WTC11 (cell line): ENCODE measurements around the gene PDK4. TPM values are rescaled to one million over a fixed set of nuclear protein-coding genes. Genes with fewer than 3 reads are reported as not detected.

ENCODE experiments used
- ATAC-seq: fragments of 200-7000 bp; cut with Tn5 transposase; 2 replicates; pipeline ENCODE4 v1.10.0; 2021; ENCODE audit warnings: mild to moderate bottlenecking, moderate library complexity
- CTCF ChIA-PET: fragments of 300-600 bp; sonication (Branson Sonifier 250); formaldehyde crosslinking; loops from one replicate; lab custom pipeline; 2021; ENCODE audit warnings: antibody characterized with exemption; lab: Charles Lee
- POLR2A ChIA-PET: fragments of 350-600 bp; sonication (Branson Sonifier 250); formaldehyde crosslinking; loops from one replicate; lab custom pipeline; 2021; ENCODE audit warnings: antibody characterized with exemption; lab: Charles Lee
- DNase-seq: peaks from one replicate; pipeline ENCODE4 v3.0.0; 2021; ENCODE audit warnings: low spot score
- H3K27ac Mint-ChIP-seq: 2 replicates; pipeline ENCODE4 v1.8.0; 2021; ENCODE audit warnings: mixed read lengths
- H3K27me3 Mint-ChIP-seq: 2 replicates; pipeline ENCODE4 v1.8.0; 2021; ENCODE audit warnings: low read depth, mild to moderate bottlenecking, moderate library complexity, mixed read lengths
- H3K36me3 Mint-ChIP-seq: 2 replicates; pipeline ENCODE4 v1.8.0; 2021; ENCODE audit warnings: mixed read lengths
- H3K4me1 Mint-ChIP-seq: 2 replicates; pipeline ENCODE4 v1.8.0; 2022; ENCODE audit warnings: mixed read lengths
- H3K4me3 Mint-ChIP-seq: 2 replicates; pipeline ENCODE4 v1.8.0; 2021; ENCODE audit warnings: mild to moderate bottlenecking, moderate library complexity, mixed read lengths
- H3K9me3 Mint-ChIP-seq: 2 replicates; pipeline ENCODE4 v1.8.0; 2021; ENCODE audit warnings: mixed read lengths
- ATF1 ChIP-seq: sonication (generic); formaldehyde crosslinking; IDR thresholded peaks from 2 replicates; pipeline ENCODE4 v1.8.1; 2023; ENCODE audit warnings: mild to moderate bottlenecking, moderate library complexity, missing genetic modification reagents
- ETV6 ChIP-seq: sonication (generic); formaldehyde crosslinking; IDR thresholded peaks from 2 replicates; pipeline ENCODE4 v1.8.1; 2022; ENCODE audit warnings: mild to moderate bottlenecking, missing genetic modification reagents
- GABPB1 ChIP-seq: sonication (generic); formaldehyde crosslinking; IDR thresholded peaks from 2 replicates; pipeline ENCODE4 v1.8.1; 2023; ENCODE audit warnings: mild to moderate bottlenecking, missing genetic modification reagents
- IRF2 ChIP-seq: sonication (generic); formaldehyde crosslinking; IDR thresholded peaks from 2 replicates; pipeline ENCODE4 v1.8.0; 2022; ENCODE audit warnings: low read depth, missing genetic modification reagents, borderline replicate concordance
- JAZF1 ChIP-seq: fragments of 250-450 bp; sonication (Bioruptor Pico); IDR thresholded peaks from 2 replicates; pipeline ENCODE4 v1.9.0; 2021; ENCODE audit warnings: moderate library complexity, mild to moderate bottlenecking, inconsistent platforms
- MXD4 ChIP-seq: fragments of 250-450 bp; sonication (Bioruptor Pico); IDR thresholded peaks from 2 replicates; pipeline ENCODE4 v1.8.0; 2021; ENCODE audit warnings: mild to moderate bottlenecking, moderate library complexity, borderline replicate concordance
- MYBL2 ChIP-seq: sonication (generic); formaldehyde crosslinking; IDR thresholded peaks from 2 replicates; pipeline ENCODE4 v1.8.1; 2023; ENCODE audit warnings: mild to moderate bottlenecking, moderate library complexity, missing genetic modification reagents
- NR1H2 ChIP-seq: sonication (generic); formaldehyde crosslinking; IDR thresholded peaks from 2 replicates; pipeline ENCODE4 v1.9.0; 2021; ENCODE audit warnings: mild to moderate bottlenecking, moderate library complexity, missing genetic modification reagents
- NR3C1 ChIP-seq: sonication (generic); formaldehyde crosslinking; conservative IDR thresholded peaks from 2 replicates; pipeline ENCODE4 v1.8.1; 2023; ENCODE audit warnings: low read depth, mild to moderate bottlenecking, missing genetic modification reagents
- SOX15 ChIP-seq: fragments of 250-450 bp; sonication (Bioruptor Pico); IDR thresholded peaks from 2 replicates; pipeline ENCODE4 v1.9.0; 2021; ENCODE audit warnings: mild to moderate bottlenecking
- TCF7 ChIP-seq: sonication (generic); formaldehyde crosslinking; IDR thresholded peaks from 2 replicates; pipeline ENCODE4 v1.8.0; 2022; ENCODE audit warnings: mild to moderate bottlenecking, low read depth, missing genetic modification reagents, moderate library complexity
- ZNF317 ChIP-seq: sonication (generic); formaldehyde crosslinking; IDR thresholded peaks from 2 replicates; pipeline ENCODE4 v1.8.1; 2023; ENCODE audit warnings: low read depth, mild to moderate bottlenecking, moderate library complexity, missing genetic modification reagents, borderline replicate concordance
- total RNA-seq: library from RNA; stranded (reverse); gene quantifications from 3 replicates; pipeline ENCODE4 v1.2.3, GENCODE V29; 2021
- TF ChIP-seq, protein P1 (sequence below): sonication (generic); formaldehyde crosslinking; IDR thresholded peaks from 2 replicates; pipeline ENCODE4 v1.8.1; 2022; ENCODE audit warnings: missing genetic modification reagents, borderline replicate concordance
- TF ChIP-seq, protein P2 (sequence below): sonication (generic); formaldehyde crosslinking; IDR thresholded peaks from 2 replicates; pipeline ENCODE4 v1.8.1; 2022; ENCODE audit warnings: low read depth, missing genetic modification reagents, borderline replicate concordance
- TF ChIP-seq, protein P3 (sequence below): sonication (generic); formaldehyde crosslinking; IDR thresholded peaks from 2 replicates; pipeline ENCODE4 v1.8.1; 2023; ENCODE audit warnings: mild to moderate bottlenecking, missing genetic modification reagents, moderate library complexity
- TF ChIP-seq, protein P4 (sequence below): sonication (generic); formaldehyde crosslinking; IDR thresholded peaks from 2 replicates; pipeline ENCODE4 v1.8.1; 2022; ENCODE audit warnings: low read depth, mild to moderate bottlenecking, moderate library complexity, missing genetic modification reagents, borderline replicate concordance
- TF ChIP-seq, protein P5 (sequence below): sonication (generic); formaldehyde crosslinking; IDR thresholded peaks from 2 replicates; pipeline ENCODE4 v1.8.0; 2022; ENCODE audit warnings: mild to moderate bottlenecking, missing genetic modification reagents
- TF ChIP-seq, protein P6 (sequence below): sonication (generic); formaldehyde crosslinking; IDR thresholded peaks from 2 replicates; pipeline ENCODE4 v1.8.0; 2022; ENCODE audit warnings: mild to moderate bottlenecking, missing genetic modification reagents

The PDK4 gene
- total RNA-seq, 1 experiment from 2014 or later: 0.31 TPM

DNA sequence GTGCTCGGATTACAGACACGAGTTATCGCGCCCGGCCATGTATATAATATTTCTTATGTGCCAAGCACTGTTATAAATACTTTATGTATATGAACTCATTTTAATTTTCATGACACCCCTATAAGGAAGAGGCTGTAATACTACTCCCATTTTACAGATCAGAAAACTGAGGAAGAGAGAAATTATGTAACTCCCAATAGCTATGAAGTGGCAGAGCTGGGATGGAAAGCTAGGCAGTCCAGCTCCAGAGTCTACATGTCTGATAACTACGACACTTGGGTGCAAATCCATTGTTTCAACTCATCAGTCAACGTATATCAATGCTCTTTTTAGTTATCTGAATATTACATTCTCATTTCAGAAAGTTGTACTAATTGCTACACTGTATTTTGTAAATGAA, 17.0 kb downstream of the PDK4 start:
- no peak overlapping the region for H3K4me3 Mint-ChIP-seq
- CTCF ChIA-PET: no interaction called here
- H3K9me3 Mint-ChIP-seq: peaks cover 5% of the 10 kb centered on the region
- TF ChIP-seq ATF1 (no peak), ZNF317 (CRISPR knock-in tag) (no peak), IRF2 (CRISPR knock-in tag) (no peak), SOX15 (CRISPR knock-in tag) (no peak), ETV6 (CRISPR knock-in tag) (no peak), NR3C1 (CRISPR knock-in tag) (no peak), GABPB1 (CRISPR knock-in tag) (no peak), NR1H2 (no peak), TCF7 (CRISPR knock-in tag) (no peak), JAZF1 (CRISPR knock-in tag) (no peak), MXD4 (no peak), MYBL2 (CRISPR knock-in tag) (no peak)
- TF ChIP-seq, protein P1, sequence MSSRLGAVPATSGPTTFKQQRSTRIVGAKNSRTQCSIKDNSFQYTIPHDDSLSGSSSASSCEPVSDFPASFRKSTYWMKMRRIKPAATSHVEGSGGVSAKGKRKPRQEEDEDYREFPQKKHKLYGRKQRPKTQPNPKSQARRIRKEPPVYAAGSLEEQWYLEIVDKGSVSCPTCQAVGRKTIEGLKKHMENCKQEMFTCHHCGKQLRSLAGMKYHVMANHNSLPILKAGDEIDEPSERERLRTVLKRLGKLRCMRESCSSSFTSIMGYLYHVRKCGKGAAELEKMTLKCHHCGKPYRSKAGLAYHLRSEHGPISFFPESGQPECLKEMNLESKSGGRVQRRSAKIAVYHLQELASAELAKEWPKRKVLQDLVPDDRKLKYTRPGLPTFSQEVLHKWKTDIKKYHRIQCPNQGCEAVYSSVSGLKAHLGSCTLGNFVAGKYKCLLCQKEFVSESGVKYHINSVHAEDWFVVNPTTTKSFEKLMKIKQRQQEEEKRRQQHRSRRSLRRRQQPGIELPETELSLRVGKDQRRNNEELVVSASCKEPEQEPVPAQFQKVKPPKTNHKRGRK (CRISPR knock-in tag): no peak
- TF ChIP-seq, protein P2, sequence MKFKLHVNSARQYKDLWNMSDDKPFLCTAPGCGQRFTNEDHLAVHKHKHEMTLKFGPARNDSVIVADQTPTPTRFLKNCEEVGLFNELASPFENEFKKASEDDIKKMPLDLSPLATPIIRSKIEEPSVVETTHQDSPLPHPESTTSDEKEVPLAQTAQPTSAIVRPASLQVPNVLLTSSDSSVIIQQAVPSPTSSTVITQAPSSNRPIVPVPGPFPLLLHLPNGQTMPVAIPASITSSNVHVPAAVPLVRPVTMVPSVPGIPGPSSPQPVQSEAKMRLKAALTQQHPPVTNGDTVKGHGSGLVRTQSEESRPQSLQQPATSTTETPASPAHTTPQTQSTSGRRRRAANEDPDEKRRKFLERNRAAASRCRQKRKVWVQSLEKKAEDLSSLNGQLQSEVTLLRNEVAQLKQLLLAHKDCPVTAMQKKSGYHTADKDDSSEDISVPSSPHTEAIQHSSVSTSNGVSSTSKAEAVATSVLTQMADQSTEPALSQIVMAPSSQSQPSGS (CRISPR knock-in tag): no peak
- TF ChIP-seq, protein P3, sequence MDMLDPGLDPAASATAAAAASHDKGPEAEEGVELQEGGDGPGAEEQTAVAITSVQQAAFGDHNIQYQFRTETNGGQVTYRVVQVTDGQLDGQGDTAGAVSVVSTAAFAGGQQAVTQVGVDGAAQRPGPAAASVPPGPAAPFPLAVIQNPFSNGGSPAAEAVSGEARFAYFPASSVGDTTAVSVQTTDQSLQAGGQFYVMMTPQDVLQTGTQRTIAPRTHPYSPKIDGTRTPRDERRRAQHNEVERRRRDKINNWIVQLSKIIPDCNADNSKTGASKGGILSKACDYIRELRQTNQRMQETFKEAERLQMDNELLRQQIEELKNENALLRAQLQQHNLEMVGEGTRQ (CRISPR knock-in tag): no peak
- TF ChIP-seq, protein P4, sequence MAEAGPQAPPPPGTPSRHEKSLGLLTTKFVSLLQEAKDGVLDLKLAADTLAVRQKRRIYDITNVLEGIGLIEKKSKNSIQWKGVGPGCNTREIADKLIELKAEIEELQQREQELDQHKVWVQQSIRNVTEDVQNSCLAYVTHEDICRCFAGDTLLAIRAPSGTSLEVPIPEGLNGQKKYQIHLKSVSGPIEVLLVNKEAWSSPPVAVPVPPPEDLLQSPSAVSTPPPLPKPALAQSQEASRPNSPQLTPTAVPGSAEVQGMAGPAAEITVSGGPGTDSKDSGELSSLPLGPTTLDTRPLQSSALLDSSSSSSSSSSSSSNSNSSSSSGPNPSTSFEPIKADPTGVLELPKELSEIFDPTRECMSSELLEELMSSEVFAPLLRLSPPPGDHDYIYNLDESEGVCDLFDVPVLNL (CRISPR knock-in tag): no peak
- TF ChIP-seq, protein P5, sequence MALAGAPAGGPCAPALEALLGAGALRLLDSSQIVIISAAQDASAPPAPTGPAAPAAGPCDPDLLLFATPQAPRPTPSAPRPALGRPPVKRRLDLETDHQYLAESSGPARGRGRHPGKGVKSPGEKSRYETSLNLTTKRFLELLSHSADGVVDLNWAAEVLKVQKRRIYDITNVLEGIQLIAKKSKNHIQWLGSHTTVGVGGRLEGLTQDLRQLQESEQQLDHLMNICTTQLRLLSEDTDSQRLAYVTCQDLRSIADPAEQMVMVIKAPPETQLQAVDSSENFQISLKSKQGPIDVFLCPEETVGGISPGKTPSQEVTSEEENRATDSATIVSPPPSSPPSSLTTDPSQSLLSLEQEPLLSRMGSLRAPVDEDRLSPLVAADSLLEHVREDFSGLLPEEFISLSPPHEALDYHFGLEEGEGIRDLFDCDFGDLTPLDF (CRISPR knock-in tag): no peak
- TF ChIP-seq, protein P6, sequence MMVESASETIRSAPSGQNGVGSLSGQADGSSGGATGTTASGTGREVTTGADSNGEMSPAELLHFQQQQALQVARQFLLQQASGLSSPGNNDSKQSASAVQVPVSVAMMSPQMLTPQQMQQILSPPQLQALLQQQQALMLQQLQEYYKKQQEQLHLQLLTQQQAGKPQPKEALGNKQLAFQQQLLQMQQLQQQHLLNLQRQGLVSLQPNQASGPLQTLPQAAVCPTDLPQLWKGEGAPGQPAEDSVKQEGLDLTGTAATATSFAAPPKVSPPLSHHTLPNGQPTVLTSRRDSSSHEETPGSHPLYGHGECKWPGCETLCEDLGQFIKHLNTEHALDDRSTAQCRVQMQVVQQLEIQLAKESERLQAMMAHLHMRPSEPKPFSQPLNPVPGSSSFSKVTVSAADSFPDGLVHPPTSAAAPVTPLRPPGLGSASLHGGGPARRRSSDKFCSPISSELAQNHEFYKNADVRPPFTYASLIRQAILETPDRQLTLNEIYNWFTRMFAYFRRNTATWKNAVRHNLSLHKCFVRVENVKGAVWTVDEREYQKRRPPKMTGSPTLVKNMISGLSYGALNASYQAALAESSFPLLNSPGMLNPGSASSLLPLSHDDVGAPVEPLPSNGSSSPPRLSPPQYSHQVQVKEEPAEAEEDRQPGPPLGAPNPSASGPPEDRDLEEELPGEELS (CRISPR knock-in tag): no peak
- TF ChIP-seq, all 79 proteins: peak for 0
- POLR2A ChIA-PET: no interaction called here
- peaks cover 5% of the 10 kb centered on the region; the same call in 1 of the 2 replicates for H3K4me1 Mint-ChIP-seq
- ATAC-seq (no peak), DNase-seq (no peak)
- H3K27ac Mint-ChIP-seq: no peak overlapping the region
- no peaks in the 10 kb centered on the region for H3K27me3 Mint-ChIP-seq
- H3K36me3 Mint-ChIP-seq: no peaks in the 10 kb centered on the region
